HG03460 (cell line): Measurements from ENCODE around the gene TDP1.
"Not testable (repeated sequence)": the region's sequence is repeated elsewhere in the genome, so short reads cannot be mapped to it uniquely, and the experiment has no call there.

Source experiments
- ATAC-seq: cut with Tn5 transposase; IDR thresholded peaks from one replicate; pipeline ENCODE4 v1.9.1; 2021; ENCODE audit not compliant: unreplicated experiment

TDP1 gene

DNA sequence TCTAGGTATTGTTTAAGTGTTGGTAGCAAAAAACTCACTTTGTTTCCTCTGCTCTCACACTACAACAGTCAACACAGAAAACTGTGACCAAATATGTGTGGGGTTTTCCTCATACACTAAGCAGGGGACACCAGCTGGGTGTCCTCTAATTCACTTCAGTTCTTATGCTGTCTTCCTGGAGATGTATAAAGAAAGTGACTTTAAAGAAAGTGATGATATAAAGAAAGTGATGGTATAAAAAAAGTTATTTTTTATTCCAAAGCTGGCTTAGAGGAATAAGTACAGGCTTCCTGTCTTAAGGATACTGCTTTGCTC is 31.4 kb downstream of the TDP1 start:
- no peak for ATAC-seq

DNA sequence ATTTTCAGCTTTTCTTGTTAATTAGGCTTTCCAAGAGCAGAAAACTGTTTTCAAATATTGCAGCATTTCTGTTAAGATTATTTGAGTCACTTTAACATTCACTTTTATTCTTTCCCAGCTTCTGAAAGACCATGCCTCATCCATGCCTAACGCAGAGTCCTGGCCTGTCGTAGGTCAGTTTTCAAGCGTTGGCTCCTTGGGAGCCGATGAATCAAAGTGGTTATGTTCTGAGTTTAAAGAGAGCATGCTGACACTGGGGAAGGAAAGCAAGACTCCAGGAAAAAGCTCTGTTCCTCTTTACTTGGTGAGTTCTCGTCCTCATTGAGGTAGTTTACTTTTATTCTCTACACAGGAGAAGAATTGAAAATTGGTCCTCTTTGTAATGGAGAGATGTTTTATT is 33.1 kb downstream of the TDP1 start:
- no peak for ATAC-seq

DNA sequence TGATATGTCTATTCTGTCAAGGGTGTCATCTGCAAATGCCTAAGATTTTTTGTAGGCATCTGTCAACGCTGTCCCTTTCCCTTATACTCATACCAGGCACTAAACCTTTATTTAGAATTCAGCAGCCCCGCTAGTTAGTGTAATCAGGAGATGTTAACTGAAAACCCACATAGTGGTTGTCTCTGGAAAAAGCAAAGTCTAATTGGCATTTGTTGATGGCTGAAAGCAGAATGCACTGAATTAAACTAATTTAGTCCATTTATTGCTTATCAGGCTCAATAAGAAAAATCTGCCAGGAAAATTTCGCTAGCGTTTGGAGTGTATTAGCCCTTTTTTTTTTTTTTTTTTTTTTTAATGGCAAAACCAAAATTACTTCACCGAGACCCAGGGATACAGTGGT is 34.5 kb downstream of the TDP1 start:
- ATAC-seq: no peak

DNA sequence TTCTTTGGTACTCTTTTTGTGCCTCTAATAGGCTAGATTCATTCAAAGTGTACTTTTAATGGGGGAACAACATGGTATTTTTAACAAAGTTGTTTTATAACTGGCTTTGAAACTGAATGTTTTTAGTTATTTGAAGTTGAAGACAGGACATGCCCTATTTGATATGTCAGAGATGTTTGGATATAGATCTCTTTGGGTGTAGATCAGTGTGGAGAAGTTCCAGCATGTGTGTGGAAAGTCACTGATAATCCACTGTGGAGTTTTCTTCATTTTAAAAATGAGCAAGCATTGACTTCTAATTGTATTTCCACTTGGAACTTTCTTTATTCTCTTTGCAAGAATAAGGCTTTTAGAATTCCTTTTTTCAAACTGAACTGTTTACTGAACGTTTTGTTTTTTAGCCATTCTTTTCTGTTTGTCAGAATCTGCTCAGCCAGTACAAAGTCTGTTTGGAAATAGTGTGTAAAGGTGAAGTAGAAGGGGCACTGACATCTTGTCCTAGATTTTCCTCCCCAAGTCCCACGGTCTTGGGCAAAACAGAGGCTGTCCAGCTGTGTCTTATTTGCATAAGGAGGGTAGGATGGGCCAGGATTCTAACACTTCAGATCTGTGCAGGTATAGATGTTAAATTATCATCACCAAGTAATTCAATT is 35.0 kb downstream of the TDP1 start:
- no peak for ATAC-seq

DNA sequence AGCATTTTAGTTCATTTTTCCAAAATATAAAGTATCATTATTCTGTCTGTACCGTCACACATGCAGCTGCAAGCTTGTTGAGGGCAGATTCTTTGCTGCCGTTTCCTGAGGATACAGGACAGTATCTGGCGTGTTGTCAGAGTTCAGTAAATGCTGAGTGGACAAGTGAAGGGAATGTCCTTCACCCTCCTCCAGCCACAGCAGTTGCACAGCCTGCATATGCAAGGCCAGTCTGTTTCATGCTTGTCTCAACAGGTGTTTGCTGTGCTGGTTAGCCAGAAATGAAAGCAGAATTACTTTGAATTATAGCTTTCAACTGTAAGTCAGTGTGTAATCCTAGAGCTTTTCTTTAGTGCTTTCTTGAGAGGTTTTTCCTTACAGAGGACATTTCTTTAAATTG is 36.5 kb downstream of the TDP1 start:
- ATAC-seq: no peak

DNA sequence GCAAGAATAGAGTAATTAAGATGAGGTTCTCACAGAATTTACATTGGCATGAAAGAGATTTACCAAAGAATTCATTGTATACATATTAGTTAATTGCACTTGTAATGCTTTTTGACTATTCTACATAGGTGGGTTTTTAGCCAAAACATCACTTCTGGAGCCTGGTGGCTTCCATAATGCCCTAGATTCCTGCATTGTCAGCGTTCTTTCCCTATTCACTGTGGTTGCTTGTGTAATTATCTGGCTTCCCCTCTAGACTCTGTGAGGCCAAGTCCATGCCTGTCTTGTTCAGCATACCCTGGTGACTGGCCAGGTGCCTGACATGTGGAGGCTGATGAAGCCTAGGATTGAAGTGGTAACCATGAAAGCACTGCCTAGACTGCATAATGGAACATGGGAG is 41.2 kb downstream of the TDP1 start:
- ATAC-seq: no peak

DNA sequence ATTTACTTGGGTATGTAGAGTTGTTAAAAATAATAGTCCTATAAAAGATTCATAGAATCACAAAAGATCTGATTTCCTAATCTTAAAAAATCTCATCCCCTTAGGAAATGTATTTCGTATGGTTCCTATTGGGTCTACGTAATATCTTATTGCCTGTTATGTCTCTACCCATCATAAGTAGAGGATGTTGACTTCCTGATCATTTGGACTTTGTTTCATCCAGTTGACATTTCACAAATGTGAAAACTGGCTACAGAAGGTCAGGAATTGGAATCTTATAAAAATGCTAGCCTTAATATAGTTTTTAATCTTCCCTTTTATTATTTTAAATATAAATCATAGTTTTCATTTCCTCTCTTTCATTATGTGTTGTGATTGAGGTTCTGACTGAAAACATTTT is 45.2 kb downstream of the TDP1 start:
- no peak for ATAC-seq

DNA sequence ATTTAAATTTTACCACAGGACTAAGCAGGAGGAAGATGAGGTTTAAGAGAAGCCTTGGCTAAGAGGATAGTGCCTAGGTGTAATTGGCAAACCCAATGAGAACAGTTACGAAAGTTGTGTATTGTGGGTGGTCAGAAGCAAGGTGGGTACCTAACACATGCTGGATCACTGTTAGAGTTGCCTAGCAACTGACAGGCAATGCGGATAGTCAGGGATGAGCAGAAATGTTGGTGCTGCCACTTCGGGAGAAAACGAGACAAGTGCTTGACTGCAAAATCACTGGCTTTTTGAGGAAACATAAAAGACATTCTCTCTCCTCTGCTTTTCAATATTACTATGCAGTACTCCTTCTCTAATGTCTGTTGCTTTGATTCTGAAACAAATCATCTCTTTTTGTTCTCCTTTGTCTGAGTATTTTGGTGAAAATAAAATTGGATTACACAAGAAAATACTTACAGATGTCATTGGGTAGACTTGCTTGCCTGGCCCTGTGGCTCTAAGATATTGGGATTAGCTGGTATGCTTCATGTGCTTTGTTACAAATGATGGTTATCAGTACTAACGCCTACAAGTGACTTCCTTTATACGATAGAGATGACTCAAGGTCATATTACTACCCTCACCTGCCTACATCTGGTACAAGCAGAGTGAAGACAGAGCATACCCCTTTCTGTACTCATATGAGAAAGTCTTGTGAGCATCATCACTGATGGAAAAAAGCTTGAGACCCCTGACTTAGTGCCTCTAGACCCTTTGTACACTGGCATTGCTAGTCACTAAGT is 48.0 kb downstream of the TDP1 start:
- no peak for ATAC-seq

DNA sequence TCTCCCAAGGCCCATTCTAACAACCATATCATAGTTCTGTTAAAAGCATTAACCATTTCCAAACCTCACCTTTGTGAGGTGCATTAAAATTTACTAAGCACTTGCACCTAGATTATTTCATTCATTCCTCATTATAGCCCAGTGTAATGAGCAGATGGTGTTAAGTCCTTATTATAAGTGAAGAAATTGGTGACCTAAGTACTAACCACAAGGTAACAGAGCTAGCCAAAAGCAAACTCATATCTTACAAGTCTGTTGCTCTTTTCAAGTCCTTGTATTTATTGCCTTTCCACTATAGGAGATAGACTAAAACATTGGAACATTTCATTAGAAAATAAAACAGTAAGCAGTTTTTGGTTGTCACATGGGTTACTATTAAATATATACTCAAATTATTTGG is 49.7 kb downstream of the TDP1 start:
- ATAC-seq: no peak

DNA sequence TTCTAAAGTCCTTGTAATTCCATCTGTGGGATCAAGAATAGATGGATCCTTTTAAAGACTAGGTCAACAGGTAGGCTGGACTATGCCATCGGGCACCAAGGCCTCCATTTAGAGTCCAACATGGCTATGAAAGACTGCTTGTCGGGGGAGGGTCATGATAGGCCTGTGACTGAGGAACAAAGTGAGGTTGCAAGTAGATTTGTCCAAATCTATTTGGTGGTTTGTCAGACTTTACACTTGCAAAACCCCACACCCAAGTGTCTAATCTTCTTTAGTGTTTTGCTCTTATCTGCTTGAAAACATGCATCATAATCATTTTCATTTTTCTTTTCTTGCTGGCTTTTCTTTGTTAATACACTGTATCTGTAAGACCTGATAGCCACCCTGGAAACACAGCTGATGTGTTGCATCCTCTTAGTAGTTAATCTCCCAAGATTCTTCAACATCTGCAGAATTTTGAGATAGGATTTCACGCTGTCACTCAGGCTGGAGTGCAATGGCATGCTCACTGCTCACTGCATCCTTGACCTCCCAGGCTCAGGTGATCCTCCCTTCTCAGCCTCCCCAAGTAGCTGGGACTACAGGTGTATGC is 50.3 kb downstream of the TDP1 start:
- ATAC-seq: no peak

DNA sequence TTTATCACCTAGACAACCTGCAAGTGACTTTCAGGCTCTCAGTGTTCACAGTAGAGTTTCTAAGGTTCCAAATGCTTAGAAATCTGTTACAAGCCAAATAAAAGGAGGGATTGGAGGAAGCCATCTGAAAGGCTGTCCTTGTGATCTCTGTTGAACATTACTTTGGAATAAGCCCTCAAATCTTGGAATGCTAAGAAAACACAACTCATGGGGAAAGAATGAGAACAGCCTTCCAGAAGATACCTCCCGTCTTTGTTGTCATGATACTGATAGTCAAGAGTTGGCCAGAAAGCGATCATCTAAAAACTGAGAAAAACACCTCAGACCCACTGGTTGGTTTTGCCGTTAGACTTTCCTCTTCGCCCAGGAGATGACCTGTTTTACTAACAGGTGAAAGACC is 61.6 kb downstream of the TDP1 start:
- ATAC-seq: no peak

DNA sequence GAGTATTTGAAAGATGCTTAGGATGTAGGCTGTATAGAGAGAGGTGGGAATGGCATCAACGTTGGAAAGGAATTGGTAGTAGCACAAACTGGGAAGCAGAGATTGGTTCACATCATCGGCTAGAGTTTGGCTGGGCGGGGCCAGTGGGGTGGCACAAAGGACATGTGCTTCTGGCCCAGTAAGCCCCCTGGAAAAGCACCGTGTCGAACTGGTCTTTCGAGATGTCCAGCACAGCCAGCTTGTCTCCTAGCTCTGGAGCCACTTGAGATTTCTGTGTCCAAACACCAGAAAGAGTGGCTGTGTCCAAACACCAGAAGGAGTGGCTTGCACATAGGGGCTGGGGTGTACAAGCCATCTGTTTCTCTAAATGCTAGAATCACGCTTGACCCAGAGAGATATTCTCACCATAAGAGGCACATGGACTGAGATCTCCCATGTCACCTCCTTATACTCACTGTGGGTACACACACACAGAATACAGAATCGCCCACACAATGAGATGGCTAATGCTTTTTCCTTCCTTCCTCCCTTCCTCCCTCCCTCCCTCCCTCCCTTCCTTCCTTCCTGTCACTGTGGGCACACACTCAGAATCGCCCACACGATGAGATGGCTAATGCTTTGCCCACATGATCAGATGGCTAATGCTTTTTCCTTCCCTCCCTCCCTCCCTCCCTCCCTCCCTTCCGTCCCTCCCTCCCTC is 64.2 kb downstream of the TDP1 start:
- ATAC-seq: no peak

DNA sequence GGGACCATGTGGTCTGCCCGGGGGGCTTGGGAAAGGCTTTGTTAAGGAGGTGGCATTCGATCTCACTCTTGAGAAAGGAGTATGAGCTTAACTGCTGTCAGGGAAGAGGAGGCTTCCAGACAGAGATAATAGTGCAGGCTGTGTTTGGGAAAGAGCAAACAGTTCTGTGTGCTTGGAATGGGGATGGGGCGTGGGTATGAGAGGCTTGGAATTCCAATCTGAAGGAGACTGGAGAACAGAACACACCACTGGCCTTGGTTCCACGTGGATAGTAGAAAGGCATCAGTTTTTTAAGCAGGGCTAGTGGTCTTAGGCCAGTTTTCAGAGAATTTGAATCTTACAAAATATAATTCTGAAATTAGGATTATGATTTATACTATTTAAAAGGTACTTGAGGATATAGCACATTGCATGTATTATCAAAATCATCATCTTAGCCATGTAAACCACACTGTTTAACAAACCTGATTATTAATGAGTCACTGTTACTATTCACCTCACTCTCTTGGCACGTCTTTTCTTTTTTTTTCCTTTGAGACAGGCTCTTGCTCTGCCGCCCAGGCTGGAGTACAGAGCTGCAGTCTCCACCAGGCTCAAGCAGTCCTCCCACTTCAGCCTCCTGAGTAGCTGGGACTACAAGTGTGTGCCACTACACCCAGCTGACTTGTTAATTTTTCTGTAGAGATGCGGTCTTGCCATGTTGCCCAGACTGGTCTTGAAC is 67.6 kb downstream of the TDP1 start:
- ATAC-seq: no peak

DNA sequence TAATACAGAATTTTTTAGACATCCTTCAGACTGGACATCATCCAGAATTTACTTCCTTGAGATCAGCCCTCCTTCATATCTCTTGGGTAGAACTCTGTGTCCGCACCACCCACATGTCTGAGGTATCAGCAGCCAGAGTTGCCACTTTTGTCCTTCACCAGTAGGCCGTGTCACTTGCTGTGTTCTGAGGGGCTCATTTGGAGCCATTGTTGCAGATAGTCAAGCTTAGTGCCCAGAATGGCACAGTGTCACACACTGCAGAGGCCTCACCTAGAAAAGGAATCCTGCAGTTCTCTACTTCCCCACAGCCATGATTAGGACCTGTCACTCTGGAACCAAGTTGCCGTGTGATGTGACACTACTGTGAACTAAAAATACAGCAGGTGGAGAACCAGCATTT is 69.2 kb downstream of the TDP1 start:
- ATAC-seq: no peak

DNA sequence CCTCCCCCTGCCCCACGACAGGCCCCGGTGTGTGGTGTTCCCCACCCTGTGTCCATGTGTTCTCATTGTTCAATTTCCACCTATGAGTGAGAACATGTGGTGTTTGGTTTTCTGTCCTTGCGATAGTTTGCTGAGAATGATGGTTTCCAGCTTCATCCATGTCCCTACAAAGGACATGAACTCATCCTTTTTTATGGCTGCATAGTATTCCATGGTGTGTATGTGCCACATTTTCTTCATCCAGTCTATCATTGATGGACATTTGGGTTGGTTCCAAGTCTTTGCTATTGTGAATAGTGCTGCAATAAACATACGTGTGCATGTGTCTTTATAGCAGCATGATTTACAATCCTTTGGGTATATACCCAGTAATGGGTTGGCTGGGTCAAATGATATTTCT is 70.9 kb downstream of the TDP1 start:
- ATAC-seq: not testable (repeated sequence)

DNA sequence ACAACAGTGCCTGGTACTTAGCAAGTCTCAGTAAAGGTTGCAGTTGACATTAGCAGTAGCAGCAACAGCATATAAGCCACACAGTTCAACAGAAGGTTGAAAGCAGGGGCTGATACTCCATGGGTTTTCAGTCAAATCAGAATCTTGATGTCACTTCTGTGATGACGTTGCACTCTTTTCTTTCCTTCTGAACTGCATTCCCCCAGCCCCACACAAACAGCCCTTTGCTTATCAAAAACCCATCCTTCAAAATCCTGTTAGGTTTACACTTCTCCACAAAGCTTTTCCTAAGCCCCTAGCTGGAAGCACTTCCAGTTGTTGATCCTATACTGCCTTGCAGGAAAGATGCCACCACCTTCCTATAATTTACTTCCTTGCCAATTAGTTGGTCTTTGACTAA is 72.1 kb downstream of the TDP1 start:
- ATAC-seq: no peak

DNA sequence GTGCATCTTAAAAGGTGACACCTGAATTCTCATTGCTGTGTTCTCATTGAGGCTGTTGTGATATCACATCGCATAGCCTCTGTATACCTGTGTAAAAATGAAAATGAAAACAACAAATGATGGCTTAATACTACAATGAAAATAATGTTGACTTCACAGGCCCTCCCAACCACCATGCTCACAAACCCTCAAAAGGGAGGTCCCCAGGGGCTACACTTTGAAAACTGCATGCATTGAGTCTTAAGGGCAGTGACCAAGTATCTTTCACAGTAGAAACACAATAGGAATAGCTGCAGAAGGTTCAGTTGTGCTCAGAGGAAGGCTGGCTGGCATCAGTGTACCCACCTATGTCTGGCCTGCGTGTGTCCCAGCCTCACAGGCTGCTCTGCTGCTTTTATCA is 78.4 kb downstream of the TDP1 start:
- no peak for ATAC-seq

DNA sequence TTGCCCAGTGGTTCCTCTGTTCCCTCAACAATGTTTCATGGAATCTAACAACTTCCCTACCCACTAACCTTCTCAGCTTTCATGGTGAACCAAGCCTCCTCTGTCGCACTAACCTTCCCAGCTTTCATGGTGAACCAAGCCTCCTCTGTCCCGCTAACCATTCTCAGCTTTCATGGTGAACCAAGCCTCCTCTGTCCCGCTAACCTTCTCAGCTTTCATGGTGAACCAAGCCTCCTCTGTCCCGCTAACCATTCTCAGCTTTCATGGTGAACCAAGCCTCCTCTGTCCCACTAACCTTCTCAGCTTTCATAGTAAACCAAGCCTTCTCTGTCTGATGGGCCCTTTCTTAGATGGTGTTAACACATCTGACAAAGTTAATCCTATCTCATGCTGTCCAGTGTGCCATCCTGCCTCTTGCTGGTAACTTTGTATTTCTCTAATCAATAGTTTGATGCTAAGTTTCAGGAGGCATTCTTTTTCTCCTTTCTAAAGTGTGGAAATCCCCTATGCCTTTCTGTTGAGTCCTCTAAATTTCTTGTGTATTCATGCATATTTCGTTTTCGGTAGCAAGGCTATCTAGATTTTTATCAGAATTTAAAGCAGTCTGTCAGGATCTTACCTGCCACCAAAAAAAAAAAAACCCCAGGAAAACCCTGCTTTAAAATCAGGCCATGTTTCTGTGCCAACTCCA is 79.3 kb downstream of the TDP1 start:
- ATAC-seq: no peak

DNA sequence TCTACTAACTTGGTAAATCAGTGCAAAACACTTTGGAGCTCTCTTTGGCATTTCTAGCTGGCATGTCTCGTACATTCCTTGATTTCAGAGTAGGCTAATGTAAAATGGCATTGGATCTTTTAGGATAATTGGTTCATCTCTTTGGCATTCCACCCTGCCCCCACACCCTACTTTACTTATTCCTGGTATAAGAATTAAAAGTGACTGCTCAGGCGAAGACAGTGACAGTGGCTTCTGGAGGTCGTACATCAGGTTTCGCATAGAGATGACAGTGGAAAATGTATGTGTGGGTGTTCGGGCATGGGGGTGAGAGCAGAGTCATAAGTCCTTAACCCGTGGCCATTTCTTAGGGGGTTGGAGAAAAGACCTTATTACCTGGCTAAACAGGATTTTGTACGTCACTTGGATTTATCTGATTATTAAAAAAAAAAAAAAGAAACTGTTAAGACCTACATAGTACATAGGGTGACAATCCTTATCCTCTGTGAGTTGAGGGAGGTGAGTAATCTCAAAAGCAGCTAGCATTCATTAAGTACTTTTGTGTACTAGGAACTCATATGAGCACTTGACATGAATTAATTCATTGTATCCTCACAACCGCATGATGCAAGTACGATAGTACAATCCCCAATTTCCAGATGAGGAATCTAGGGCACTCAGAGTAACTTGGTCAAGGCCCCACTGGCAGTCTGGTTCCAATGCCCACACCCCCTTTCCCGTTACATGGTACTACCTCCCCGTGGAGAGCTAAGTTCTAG is 83.7 kb downstream of the TDP1 start:
- ATAC-seq: no peak

DNA sequence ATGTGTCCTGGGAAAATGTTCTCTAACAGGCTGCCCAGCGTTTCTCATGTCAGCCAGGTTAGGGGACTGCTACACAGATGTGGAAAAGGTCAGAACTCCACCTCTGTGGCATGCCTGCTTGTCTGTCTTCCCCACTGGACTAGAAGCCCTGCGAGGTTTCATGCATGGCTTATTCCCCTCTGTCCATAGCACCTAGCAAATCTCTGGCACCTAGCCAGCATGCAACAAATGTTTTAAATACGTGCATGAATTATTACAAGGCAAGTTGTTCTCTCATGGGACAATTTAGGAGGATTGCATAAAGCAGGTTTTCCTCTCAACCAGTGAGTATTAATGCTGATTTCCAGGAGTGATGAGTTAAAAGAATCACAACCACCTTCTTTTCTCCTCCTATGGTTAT is 84.7 kb downstream of the TDP1 start:
- ATAC-seq: no peak
